ENCODE measurements around the gene CLCNKB.
"Not testable (repeated sequence)": the region's sequence is repeated elsewhere in the genome, so short reads cannot be mapped to it uniquely, and the experiment has no call there.

DNA sequence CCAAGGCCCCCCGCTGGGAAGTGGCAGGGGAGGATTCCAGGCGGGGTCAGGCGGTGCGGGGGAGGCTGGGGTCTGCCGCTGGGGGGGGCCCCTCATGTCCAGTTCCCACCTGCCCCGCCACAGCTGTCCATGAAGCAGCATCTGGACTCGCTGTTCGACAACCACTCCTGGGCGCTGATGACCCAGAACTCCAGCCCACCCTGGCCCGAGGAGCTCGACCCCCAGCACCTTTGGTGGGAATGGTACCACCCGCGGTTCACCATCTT is 14.6 kb upstream of the CLCNKB start:
- not testable (repeated sequence) for TF ChIP-seq POLR2A (IDR thresholded peaks at IDR 0.05); POLR2AphosphoS5 (IDR thresholded peaks at IDR 0.05; ENCODE audit: insufficient read depth in 1 of 2, low read depth in 1 of 2)
- TF ChIP-seq, protein P1, sequence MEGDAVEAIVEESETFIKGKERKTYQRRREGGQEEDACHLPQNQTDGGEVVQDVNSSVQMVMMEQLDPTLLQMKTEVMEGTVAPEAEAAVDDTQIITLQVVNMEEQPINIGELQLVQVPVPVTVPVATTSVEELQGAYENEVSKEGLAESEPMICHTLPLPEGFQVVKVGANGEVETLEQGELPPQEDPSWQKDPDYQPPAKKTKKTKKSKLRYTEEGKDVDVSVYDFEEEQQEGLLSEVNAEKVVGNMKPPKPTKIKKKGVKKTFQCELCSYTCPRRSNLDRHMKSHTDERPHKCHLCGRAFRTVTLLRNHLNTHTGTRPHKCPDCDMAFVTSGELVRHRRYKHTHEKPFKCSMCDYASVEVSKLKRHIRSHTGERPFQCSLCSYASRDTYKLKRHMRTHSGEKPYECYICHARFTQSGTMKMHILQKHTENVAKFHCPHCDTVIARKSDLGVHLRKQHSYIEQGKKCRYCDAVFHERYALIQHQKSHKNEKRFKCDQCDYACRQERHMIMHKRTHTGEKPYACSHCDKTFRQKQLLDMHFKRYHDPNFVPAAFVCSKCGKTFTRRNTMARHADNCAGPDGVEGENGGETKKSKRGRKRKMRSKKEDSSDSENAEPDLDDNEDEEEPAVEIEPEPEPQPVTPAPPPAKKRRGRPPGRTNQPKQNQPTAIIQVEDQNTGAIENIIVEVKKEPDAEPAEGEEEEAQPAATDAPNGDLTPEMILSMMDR (IDR thresholded peaks at IDR 0.05), result not testable (repeated sequence)

All from vagina (tissue), 2 donors.